Urothelium cell line (cell line): ENCODE data around the gene AFG1L.
"Not testable (repeated sequence)": the region's sequence is repeated elsewhere in the genome, so short reads cannot be mapped to it uniquely, and the experiment has no call there.

Source experiments
- DNase-seq: peaks from one replicate; pipeline ENCODE4 v3.0.0; 2011; ENCODE audit warnings: low spot score, mixed read lengths
- FAIRE-seq: peaks from 2 replicates; lab custom pipeline; 2011; peaks lifted over from hg19 to GRCh38; lab: Jason Lieb, UNC

Gene AFG1L

DNA sequence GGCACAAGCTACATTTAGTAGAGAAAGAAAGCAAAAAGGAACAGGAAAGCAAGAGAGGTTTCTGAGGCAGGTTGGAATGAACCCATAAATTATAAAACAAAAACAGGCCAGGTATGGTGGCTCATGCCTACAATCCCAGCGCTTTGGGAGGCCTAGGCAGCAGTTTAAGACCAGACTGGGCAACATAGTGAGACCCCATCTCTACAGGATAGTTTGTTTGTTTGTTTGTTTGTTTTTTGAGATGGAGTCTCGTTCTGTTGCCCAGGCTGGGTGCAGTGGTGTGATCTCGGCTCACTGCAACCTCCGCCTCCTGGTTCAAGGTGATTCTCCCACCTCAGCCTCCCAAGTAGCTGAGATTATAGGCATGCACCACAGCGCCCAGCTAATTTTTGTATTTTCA is 49.0 kb downstream of the AFG1L start:
- FAIRE-seq (no peak), DNase-seq (no peak)

DNA sequence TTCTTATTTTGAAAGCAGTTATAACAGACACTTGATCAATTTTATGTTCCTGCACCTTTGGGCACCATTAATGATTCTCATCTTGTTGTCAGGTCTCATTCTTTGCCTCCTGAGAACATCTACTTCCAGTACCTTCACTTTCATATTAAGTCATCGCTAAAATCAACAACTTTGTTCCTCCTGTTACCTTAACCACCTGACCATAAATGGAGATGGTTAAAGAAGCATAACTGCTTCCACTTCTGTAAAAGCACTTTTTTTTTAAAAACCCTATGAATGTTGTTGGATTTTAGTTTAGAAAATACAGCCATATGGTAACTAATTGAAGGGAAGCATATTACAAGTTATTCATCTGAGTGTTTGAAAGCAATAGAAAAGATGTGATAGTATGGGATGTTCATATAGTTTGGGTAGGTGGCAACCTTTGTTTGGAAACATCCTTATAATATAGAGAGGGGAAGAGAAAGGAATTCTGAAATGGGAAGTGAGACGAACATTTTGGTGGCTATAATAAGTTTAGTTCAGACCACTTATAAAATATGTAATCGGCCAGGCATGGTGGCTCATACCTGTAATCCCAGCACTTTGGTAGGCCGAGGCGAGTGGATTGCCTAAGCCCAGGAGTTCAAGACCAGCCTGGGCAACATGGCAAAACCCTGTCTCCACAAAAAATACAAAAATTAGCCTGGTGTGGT is 53.9 kb downstream of the AFG1L start:
- DNase-seq (no peak), FAIRE-seq (no peak)

DNA sequence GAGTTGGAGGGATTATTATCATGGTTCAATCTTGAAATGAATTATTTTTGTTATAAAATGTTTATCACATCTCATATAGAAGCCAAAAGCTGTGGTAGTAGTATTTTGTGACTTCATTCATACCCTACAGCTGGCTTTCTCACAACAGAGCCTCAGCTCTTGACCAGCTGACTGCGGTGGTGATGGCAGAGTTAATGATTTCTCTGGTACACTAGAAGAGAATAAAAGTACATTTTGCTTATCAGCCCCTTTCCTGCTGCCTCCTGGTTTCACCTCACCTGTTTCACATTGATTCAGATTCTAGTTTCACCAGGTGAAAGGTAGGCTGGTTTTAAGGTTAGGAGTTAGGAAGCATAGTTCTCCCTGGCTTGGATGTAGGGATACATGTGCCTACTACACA is 55.7 kb downstream of the AFG1L start:
- FAIRE-seq: no peak

DNA sequence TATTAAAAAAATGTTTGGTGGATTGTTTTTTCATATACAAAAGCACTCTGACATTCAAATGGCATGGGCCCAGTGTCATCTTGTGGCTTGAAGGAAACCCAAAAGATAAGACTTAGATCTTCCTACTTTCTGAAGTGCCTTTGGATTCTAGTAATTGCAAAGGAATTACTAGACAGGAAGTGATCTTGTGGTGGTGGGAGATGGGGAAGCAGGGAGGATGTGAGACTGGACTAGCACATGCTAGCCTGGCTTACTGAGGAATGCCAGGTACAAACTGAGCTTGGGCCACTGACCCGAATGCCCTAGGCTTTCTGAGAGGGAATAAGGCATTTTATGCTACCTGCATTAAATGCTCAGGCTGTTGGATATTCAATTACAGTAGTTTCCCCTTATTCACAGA is 59.0 kb downstream of the AFG1L start:
- FAIRE-seq: no peak
- no peak for DNase-seq

More for the DNA sequence above, 55.7 kb downstream of the AFG1L start:
- no peak for DNase-seq

DNA sequence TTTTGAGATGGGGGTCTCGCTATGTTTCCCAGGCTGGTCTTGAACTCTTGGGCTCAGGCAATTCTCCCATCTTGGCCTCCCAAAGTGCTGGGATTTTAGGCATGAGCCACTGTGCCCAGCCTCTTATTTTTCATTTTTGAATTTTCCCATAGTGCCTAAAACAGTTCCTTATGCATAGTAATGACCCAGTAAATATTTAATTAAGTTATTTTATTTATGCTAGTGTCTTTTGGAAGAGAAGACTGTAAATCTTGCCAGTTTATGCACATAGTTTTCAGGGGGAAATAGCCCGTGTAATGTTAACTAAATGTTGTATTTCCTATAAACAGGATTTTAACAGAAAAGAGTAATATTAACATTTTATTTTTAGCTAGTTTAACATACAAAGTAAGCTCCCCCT is 60.3 kb downstream of the AFG1L start:
- no peak for DNase-seq
- no peak for FAIRE-seq

DNA sequence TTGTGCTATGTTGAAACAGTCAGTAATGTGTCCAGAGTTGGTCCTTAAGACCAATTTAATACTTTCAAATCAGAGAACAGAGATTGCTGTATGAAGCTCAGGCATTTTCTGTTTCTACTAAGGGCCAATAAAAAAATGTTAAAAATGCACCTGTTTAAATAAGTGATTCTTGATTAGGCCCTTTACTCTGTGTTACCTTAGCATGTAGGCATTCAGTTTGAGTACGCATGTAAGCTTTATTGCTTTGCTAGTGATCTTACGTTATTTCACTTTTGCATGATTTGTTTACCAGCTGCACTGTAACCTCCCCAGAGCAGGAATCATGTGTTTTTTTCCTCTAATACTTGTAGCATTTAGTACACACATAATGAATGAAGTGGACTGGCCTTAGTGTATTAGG is 61.0 kb downstream of the AFG1L start:
- DNase-seq: no peak
- FAIRE-seq: no peak

DNA sequence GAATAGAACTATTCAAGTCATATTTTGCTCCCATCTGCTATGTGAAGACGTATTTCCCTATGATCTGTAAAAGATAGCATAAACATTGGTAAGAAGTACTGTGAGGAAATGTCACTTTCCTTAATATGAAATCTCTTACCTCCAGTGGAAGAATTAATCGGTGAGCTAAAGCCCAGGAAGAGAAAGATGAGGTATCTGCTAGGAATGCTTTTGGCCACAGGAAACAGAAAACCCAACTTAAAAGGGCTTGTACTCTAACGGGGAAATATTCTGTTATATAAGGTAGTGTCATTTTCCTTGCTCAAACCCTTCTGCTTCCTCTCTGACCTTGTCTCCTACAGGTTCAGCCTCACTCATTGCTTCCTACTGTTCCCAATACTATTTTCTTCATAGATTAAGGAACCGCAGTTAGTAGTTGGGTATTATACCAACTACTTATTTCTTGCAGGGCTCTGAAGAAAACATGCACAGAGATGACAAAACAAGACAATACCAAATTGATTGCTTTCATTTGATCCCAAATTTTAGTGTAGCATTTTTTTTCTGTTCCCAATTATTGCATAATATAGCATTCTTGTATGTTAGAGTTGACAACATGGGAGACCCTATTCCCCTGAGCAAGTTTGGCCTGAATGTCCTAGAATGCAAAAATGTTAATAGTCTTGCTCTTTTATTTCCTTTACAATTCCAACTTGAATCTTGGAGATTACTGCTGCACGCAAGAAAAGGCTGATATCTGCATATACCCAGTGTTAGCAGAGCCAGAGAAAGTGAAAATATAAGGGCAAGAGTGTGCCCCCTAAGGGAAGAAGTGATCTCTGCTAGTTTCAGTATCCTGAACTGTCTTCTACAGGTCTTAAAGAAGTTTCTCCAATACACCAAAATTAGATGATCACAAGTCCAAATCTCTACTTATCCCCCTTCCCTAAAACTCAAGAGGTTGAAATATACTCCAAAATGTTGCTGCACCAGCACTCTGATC is 65.3 kb downstream of the AFG1L start:
- no peak for DNase-seq
- no peak for FAIRE-seq

DNA sequence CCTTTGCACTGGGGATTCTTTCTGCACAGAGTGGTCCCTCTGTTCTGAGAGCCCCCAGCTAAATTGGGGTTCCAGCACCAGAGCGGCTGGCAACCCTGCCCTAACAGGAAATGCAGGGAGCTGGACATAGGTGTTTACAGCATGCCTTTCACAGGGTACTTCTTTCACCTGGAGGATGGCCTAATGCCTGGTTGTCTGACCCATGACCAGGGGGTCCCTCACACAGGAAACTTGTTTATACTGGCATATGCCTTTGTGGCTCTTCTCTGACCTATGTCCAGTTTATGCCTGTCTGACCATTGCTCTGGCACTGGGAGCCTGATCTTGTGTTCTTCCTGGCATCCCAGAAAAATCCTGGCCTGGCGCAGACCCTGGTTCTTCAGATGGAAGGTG is 66.1 kb downstream of the AFG1L start:
- no peak for FAIRE-seq
- no peak for DNase-seq

DNA sequence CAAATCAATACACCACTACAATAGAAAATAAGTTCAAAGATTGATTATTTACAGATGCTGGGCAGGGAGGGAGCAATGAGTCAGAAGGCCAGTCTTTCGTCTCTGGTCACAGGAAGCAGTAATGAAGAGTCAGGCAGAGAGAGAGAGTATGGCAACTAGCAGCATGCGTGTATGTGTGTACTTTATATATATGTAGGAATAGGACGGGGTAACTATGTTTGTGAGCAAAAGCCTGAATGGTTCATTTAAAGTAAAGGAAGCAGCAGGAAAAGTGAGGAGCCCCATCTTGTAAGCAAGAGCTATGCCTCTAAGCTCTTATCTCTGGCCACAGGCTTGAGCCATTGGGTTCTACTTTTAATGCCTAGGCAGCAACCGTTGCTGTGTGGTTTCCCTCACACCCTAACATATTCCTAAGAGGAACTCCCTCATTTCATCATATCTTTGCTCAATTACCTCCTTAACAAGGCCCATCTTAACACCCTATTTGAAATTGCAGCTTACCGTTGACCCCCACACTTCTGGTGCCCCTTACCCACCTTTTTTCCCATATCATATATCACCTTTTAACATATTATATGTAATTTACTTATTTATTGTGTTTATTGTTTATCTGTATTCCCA is 66.6 kb downstream of the AFG1L start:
- DNase-seq: no peak
- no peak for FAIRE-seq

DNA sequence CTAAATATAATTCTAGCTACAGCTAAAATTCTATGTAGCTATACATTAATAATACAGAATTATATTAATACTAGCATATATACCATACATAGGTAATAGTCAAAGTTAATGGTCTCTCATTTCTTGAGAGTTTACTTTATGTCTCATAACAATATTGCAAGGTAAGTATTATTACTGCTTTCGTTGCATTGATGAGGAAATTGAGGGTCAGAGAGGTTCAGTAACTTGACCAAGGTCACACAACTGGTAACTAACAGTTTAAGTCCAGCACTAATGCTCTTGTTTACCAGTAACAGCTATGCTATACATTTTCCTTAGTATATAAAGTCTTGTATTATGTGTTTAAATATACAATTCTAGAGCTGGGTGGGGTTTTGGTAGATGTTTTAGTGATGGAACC is 67.6 kb downstream of the AFG1L start:
- DNase-seq: no peak

DNA sequence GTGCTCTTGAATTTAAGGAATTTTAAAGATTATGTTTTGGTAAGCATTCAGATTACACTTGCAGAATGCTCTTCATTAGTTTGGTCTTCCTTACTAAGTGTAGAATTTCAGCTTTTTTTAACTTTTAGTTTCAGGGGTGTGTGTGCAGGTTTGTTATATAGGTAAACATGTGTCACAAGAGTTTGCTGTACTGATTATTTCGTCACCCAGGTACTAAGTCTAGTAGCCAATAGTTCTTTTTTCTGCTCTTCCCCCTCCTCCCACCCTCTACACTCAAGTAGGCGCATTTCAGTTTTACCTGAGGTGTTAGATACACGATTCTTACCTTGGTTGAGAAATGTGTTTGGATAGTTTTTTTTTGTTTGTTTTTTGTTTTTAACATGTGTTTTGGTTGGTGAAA is 68.3 kb downstream of the AFG1L start:
- FAIRE-seq: no peak

More for the DNA sequence above, 67.6 kb downstream of the AFG1L start:
- no peak for FAIRE-seq

DNA sequence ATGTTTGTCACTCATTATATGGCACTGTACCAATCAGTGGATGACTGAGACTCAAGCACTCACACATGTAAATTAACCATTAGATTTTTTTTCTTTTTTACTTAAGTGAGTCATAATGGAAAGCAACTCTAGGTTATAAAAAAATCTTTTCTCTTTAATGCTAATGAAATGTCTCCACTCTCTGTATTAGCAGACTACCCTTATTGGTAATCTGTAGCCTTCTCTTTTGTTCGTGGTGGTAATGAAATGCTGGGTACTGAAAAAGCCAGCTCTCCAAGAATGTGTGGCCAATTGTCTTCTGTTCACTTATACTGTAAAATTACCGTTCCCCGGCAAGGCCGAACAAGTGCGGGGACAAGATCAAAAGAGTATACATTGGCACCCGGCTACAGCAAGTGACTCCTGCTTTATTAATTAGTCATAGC is 69.0 kb downstream of the AFG1L start:
- FAIRE-seq: no peak
- DNase-seq: no peak

More for the DNA sequence above, 68.3 kb downstream of the AFG1L start:
- no peak for DNase-seq

DNA sequence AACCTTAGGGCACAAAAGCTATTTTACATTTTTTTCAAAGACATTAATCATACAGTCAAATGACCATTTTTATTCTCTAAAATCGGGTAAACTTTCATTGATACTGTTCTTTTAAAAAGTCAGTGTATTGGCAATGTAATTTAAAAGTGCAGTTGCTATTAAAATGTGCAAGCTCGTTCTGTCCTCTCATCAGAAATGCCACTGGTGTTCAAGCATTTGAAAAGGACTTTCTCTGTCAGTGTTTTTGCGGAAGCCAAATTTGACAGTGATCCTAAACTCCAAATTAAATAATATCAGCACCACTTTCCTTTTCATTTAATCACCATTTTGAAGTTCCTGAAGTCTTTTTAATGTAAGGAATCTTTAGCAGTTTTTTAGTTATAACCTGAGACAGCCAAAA is 69.6 kb downstream of the AFG1L start:
- FAIRE-seq: no peak
- DNase-seq: no peak

DNA sequence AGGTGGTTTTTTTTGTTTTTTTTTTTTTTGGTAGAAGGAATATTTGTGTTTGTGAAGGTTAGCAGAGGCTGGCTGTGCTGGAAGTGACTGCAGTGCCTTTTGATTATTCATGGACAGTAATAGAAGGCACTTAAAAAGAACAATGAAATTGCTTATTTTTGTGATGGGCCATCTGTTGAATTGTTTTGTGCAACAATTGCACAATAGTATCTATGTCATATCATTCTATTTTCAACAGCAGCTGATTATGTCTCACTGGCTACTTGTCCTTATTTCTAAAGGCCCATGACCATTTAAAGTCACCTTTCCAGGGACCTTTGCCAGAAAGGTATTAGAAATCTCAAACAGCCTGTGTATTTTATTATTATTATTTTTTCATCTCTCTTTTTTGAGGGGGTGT is 70.6 kb downstream of the AFG1L start:
- FAIRE-seq (no peak), DNase-seq (no peak)

DNA sequence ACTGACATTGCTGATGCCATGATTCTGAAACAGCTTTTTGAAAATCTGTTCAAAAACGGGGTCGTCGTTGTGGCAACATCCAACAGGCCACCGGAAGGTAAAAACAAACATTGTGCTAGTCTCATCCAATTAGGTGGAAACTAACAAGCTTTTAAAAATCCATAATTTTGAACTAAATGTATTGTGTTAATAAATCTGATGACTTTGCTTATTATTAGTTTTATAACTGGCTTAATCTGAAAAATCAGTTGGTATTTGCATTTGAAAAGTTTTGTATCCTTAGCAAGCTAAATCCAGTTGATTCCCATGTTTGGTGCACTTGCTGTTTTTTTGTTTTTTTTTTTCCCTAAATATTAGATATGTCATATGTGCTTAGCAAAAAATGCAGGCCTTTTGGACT is 71.4 kb downstream of the AFG1L start:
- no peak for DNase-seq
- no peak for FAIRE-seq

DNA sequence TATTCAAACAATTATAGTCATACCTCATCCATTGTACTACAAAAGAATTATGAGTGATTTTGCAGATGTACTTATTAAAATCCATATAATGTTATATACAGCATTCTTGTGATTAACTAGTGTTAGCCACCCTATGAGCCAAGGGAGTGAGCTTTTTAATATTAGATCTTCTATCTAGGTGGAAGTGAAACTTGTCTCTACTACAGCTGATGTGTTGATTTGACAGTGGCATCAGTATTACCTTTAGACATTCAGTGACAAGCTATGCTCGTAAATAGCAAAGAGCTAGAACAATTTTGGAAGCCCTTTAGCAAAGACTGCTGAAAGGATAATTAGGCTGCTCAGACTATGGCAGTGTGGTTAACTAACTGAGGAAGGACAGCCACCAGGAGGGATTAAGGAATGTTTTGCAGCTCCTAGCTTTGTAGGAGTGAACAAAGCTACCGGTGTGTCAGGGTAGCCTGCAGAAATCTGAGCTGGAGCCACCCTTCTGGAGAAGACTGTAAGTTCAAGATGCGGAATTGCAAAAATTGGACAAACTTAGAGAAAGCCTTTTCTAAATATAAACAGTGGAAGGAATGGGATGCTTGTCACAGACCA is 73.7 kb downstream of the AFG1L start:
- no peak for FAIRE-seq
- no peak for DNase-seq

DNA sequence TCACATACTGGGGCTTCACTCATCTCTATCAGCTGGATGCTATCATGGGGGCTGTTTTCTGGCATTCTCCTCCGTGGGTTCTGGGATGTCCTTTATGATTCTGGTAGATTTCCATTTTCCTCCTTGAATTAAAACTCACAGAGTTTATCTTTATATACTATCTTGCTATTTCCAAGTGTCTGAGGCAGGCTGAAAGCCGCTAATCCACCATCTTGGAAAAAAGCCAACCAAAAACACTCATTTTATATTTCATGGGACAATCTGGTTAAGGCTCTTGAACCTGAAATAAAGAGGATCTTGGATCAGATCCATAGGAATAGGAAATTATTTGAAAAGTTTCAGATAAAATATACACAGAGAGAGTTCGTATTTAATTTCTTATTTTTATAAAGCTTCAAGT is 86.0 kb downstream of the AFG1L start:
- DNase-seq: no peak
- FAIRE-seq: no peak

DNA sequence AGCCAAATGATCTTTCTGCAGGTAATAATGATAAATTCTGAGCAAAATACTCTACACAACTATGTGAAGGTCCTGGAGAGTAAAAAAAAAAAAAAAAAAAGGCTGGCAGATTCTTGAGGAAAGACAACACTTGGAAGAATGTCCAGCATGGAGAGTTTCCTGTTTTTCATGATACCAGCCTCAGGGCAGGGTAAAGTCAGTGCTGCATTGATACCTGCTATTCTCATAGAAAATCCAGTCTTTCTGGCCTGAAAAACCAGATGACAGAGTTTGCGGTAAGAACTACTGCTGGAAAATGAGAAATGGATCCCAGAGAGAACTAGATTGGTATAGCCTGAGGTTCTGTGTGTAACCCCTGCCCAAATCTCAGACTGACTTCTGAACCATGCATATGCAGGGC is 89.1 kb downstream of the AFG1L start:
- FAIRE-seq: no peak
- no peak for DNase-seq

DNA sequence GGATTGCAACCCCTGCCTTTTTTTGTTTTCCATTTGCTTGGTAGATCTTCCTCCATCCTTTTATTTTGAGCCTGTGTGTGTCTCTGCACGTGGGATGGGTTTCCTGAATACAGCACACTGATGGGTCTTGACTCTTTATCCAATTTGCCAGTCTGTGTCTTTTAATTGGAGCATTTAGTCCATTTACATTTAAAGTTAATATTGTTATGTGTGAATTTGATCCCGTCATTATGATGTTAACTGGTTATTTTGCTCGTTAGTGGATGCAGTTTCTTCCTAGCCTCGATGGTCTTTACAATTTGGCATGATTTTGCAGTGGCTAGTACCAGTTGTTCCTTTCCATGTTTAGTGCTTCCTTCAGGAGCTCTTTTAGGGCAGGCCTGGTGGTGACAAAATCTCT is 94.3 kb downstream of the AFG1L start:
- FAIRE-seq, DNase-seq: not testable (repeated sequence)

DNA sequence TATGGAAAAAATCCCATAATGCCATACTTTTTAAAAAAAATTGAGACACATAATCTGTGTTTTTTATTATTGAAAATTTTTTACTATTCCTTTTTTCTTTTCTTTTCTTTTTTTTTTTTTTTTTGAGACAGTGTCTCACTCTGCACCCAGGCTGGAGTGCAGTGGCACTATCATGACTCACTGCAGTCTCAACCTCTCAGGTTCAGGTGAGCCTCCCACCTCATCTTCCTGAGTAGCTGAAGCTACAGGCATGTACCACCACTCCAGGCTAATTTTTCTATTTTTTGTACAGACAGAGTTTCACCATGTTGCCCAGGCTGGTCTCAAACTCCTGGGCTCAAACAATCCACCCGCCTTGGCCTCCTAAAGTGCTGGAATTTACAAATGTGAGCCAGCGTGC is 100.4 kb downstream of the AFG1L start:
- FAIRE-seq (no peak), DNase-seq (no peak)

DNA sequence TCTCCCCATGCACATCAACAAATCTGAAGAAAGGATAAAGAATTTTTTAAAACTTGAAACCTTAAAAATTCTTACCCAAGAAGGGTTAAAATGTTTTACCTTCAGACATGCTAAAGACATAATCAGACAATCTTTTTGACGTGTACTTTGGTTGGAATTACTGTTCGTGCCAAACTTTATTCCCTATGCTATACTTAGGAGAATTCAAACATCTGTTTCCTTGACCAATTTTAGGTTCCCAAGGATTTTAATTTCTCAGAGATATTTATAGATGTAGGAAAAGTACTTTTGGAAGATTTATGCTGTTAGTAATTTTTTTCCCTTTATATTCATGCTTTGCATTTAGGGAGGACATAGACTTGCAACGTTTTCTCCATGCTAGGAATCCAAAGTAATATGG is 108.4 kb downstream of the AFG1L start:
- DNase-seq: no peak
- FAIRE-seq: no peak
